Activated CD4-positive, alpha-beta T cell treated with anti-CD3 and anti-CD28 coated beads, Interleukin-2, amount 50 U/mL, for 1 hour (primary cell): ENCODE measurements around the gene LRRC27.

ENCODE experiments used
- DNase-seq: peaks from one replicate; pipeline ENCODE4 v3.0.0-alpha.2; 2020

LRRC27 gene

DNA sequence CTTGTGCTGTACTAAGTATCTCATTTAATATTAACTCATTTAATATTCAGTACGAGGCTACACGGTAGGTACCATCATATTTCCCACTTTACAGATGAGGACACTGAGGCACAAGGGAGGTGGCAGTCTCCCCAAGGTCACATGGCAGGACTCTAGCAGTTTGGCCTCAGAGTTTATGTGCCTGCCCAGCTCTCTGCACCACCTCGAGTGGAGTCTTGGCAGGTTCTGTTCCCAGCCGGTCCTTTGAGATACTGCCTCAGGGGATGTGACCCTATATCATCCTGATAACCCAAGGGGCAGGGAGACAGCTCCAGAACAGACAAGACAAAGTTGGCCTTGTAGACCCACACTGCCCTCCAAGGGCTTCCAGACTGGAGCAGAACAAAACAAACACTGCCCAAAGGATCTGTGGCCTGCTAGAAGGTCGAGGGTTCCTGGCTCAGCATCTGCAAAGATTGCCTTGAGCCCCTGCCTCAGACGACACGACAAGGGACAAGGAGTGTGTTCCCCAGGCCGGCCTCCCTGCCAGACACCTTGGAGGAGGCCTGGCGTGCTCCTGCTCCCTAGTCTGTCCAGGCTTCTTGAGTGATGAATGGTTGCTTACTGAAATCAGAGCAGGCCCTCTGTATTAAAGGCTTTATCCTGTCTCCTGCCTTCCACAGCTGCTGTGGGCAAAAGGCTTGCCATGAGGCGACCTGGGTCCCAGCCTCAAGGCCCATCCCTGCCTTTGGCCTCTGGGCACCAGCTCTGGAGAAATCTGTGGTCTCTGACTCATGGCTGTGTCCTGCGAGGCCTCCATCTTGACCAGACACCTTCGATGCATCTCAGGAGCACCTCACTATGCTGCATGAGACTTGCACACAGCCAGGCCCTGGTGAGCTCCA, 61.1 kb downstream of the LRRC27 start:
- DNase-seq, result no peak

DNA sequence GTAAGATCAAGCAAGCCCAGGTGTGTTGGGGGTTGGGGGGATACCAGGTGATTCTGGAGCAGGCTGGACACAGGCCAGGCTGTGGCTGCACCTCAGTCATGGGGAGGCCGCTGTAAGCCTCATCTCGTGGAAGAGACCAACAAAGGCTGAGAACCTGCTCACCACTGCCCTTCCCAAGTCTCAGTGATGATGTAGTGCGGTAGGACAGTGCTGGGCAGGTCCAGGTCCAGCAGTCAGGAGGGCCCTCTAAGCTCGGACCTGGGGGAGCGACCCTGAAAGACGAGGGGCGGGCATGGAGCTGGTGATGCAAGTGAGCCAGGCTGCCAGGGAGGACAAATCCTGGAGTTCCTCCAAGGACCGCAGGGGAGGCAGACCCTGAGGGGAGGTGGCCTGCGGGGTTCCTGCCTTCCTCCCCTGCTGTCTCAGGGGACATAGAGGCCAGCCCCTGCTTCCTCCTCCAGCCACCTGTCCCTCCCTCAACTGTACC, 61.7 kb downstream of the LRRC27 start:
- DNase-seq, result no peak

GRCh38 chr10:132394201-132394811, 62.3 kb downstream of the LRRC27 start:
- DNase-seq, result no peak

DNA sequence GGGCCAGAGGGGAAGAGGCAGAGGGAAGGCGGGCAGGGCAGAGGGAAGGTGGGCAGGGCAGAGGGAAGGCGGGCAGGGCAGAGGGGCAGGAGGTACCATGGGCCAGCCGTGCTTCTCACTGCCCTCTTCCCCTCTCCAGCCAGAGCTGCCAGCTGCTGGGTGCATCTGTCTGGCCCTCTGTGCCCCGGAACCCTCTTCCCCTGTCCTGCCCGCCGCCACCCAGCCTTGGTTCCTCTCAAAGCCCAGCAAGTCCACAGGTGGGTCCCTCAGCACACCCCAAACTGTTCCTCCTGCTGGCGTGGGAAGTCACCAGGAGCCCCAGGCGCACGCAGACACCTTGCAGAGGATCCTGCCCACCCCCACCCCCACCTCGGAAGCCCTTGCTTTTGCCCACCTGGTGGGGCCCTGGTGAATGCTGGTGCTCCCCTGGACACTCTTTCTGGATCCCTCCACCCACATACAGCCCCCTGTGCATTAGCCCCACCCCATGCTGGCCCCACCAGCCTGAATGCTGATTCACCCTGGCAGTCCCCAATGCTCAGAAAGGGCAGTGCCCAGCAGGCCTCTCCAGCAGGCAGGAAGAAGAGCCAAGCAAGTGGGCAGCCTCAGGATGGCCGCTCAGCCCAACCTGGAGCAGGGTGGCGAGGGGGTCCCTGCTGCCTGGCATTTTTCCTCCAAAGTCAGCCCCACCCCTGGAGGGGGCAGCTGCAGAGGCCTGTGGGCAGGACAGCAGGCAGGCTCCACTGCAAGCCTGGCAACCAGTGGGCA, 63.1 kb downstream of the LRRC27 start:
- no peak for DNase-seq

- peak; percentile 30 for DNase-seq
Observed at GRCh38 chr10:132395704-132396493, 63.9 kb downstream of the LRRC27 start.

DNA sequence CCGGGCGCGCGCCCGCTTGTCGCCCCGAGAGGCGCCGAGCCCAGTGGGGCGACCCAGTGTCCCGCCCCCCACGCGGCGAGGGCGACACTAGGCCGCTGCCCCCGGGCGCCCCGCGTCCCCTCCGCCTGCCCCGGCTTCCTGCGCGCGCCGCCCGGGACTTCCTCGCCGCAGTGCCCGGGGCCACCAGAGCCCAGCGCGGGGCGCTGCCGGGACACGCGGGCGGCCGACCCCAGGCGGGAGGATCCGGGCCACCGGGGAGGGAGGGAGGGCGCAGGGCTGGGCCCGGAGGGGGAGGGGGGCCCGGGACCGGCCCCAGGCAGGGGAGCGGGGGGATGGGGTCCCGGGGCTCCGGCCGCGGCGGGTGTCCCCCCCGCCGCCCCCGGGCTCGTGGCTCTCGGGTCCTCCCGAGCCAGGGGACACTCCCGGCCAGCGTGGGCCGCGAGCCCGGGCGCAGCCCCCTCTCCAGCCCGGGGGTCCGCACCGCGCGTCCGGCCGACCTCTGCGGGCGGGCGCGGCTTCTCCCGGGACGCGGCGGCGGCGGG, 64.6 kb downstream of the LRRC27 start:
- DNase-seq, result peak; percentile 63

GRCh38 chr10:132397036-132397541, 65.1 kb downstream of the LRRC27 start, which contains the start of gene PWWP2B:
Gene PWWP2B (plus strand): TSS chr10:132397200. CDS start chr10:132397227, 27 bp downstream.
- peak; percentile 62 for DNase-seq

GRCh38 chr10:132397671-132398565, 65.9 kb downstream of the LRRC27 start:
- DNase-seq, result peak; percentile 33

- DNase-seq, result no peak
Observed at GRCh38 chr10:132398566-132398991, 66.6 kb downstream of the LRRC27 start.

GRCh38 chr10:132399117-132400035, 67.4 kb downstream of the LRRC27 start:
- DNase-seq, result no peak

GRCh38 chr10:132400041-132400546, 68.1 kb downstream of the LRRC27 start:
- DNase-seq, result no peak

DNA sequence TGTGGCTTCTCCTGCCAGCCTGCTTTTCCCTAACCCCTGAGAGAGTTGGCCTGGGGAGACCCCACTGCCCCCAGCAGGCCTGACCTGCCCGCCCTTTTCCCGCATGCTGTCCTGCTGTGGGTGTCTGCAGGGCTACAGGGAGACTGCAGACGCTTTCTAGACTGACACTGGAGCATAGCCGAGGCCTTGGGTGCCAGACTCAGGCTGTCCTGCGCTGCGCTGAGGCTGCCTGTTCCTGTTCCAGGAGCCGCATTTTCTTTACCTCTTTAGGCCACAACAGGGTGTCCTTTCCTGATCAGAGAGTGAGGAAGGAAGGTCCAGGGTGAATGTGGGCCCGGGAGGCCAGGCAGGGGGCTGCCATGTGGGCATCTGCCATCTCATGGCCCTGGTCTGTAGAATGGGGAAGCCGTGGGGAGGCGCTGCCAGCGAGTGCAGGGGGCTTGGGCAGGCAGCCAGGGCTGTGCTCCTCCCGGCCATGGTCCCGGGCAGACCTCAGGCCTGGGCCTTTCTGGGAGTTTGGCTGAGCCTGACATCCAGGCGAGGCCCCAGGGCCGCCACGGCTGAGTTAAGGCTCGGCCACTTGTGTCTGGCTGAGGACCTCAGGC, 68.7 kb downstream of the LRRC27 start:
- DNase-seq, result no peak

DNA sequence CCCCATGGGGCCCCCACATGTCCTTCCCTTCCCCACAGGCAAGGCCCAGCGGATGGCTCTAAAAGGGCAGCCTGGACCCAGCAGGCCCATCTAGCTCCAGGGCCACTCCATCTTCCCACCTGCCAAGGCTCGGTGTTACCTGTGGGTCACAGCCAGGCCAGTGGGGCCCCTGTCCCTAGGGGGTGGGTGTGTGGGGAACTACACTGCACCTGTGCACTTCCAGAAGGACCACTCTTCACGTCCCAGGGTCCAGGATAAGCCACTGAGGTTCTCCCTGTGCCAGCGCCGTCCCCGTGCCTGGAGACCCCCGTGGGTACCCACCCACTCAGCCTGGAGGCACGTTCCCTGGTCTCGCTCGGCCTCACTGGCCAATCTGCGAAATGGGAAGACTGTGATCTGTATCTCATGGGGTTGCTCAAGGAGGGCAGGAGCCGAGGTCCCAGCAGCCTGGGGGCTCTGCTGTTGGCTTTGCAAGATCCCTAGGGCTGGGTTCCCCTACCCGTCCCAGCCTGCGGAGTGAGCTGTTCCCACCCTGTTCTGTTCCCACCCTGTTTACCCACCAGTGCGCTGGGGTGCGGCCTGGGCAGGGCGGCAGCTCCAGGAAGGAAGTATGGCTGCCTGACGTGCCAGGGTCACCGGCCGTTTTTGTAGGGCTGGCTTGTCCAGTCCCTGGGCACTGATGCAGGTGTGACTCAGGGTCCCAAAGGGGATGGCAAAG, 69.6 kb downstream of the LRRC27 start:
- no peak for DNase-seq

- no peak for DNase-seq
Observed at GRCh38 chr10:132402781-132403241, 70.8 kb downstream of the LRRC27 start.

GRCh38 chr10:132403511-132404168, 71.6 kb downstream of the LRRC27 start:
- no peak for DNase-seq

GRCh38 chr10:132404169-132404880, 72.3 kb downstream of the LRRC27 start:
- no peak for DNase-seq

- no peak for DNase-seq
Observed at GRCh38 chr10:132404911-132405462, 73.0 kb downstream of the LRRC27 start.
